HG03280 (cell line): ENCODE results near the gene SEC24A.
"Not testable (repeated sequence)": the region's sequence is repeated elsewhere in the genome, so short reads cannot be mapped to it uniquely, and the experiment has no call there.

Experiments
- ATAC-seq: cut with Tn5 transposase; IDR thresholded peaks from one replicate; pipeline ENCODE4 v1.9.1; 2021; ENCODE audit warnings: mild to moderate bottlenecking, moderate library complexity; ENCODE audit not compliant: unreplicated experiment

Gene SEC24A

DNA sequence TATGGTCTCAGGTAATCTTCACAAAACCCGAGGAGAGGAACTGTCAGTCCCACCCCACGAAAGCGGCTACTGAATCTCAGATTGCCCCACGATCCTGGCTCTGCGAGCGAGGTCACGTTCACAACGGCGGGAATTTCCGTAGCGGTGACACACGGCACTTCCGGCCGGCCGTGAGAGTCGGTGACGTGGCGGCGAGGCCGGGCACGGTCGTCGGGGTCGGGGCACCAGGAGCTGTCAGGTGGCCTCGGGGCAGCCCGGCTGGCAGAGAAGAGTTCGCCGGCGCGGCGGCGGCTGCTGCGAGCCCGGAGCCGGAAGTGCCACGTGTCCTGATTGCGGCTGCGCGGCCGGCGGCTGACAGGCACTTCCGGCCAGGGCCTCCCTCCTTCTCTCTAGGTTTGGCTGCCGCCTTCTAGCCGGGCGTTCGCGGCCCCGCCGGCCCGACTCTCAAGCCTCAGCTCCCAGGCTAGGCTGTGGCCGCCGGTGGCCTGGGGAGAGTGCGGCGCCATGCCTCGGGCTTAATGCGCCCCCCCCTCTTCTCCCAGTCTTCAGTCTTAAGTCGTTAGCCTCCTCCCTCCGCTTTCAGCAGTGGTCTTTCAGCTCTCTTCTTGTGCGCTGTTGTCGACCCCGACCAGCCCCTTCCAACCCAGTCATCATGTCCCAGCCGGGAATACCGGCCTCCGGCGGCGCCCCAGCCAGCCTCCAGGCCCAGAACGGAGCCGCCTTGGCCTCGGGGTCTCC lies at the start of gene SEC24A:
TSS of gene SEC24A (plus strand) at position 361 of the 738 bp plus-strand sequence. CDS start at position 653, 292 bp downstream.
- peak; percentile 83 for ATAC-seq

DNA sequence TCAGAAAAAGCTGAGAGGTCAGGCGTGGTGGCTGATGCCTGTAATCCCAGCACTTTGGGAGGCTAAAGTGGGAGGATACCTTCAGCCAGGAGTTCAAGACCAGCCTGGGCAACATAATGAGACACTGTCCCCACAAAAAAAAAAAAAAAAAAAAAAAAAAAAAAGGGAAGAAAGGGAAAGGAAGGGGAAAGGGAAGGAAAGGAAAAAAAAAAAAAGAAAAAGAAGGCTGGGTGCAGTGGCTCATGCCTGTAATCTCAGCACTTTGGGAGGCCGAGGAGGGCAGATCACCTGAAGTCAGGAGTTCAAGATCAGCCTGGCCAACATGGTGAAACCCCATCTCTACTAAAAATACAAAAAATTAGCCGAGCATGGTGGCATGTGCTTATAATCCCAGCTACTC lies 48.8 kb upstream of the SEC24A start:
- not testable (repeated sequence) for ATAC-seq

DNA sequence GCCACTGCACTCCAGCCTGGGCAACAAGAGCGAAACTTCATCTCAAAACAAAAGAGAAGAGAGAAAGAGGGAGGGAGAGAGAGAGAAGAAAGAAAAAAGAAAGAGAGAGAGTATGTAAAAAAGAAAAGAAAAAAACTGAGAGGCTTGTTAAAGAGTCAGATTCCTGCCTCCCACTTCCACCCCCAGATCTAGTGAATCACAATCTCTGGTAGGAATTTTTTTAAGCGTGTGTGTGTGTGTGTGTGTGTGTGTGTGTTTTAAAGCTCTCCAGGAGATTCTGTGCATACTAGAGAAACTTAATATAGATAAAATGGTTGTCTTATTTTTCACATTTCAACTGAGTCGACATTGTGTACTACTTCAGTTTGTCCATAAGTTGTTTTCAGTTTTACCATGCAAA lies 48.0 kb upstream of the SEC24A start:
- no peak for ATAC-seq

DNA sequence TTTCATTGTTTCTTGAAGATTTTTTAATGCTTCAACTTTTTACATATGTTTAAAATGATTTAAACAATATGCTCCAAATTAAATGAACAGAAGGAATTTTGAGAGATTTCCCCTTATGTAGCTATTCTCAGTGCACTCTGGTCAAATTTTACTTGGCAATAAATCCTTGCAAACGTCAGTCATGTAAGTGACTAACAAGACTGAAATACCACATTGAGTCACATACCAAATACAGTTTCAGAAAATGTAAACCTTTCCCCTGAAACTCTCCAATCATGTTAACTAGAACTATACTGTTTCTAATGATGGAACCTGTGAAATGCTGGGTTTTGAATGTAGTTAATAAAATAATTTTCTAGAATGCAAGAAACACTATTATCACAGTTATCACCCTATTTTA lies 45.5 kb upstream of the SEC24A start:
- ATAC-seq = no peak

DNA sequence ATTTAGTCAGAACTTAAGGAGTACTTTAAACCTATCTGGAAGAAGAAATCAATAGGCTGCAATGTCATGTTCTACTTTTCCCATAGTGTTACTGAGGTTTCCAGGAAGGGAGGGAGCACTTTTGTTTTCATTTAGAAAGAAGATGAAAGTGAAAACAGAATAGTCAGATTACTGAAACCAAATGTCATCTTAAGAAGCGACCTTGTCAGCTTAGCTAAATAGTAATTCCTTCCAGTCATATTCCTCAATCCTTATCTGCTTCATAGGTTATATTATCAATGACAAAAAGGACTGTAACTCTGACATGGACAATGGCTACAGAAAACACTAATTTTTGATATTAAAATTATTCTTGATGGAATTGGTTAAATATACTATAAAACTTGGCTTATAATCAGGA lies 43.7 kb upstream of the SEC24A start:
- no peak for ATAC-seq

DNA sequence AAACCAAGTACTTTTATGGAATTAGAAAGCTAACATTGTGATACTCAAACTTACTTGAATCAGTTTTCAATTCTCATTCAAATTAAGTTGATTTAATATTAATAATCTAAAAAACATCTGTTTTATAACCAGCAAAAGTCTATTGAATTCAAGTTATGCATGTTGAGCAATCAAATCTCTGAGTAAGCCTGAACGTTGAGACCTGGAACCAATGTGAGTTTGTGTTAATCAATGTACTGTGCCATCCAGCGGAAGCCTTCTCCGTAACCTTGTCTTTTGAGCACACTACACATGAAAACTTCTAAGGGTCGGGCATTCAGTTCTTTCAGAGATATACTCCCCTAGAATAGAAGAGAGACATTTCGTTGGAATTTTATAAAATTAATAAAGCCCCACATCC lies 41.9 kb upstream of the SEC24A start:
- ATAC-seq = no peak

DNA sequence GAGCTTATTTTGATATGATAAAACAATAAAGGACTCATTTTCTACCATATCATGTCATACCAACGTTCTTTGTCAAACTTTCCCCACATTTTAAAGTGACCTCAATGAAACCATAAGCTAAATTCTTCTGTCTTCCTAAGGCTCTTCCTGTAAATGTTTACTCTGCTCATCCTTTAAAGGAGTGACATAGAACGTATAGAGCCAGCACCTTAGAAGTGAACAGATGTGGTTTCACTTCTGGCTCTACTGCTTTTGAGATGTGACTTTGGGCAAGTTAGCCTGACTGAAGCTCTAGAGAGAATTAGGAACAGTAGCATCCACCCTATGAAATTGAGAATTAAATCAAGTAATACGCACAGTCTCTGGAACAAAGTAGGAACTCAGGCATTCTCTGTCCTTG lies 40.0 kb upstream of the SEC24A start:
- no peak for ATAC-seq

DNA sequence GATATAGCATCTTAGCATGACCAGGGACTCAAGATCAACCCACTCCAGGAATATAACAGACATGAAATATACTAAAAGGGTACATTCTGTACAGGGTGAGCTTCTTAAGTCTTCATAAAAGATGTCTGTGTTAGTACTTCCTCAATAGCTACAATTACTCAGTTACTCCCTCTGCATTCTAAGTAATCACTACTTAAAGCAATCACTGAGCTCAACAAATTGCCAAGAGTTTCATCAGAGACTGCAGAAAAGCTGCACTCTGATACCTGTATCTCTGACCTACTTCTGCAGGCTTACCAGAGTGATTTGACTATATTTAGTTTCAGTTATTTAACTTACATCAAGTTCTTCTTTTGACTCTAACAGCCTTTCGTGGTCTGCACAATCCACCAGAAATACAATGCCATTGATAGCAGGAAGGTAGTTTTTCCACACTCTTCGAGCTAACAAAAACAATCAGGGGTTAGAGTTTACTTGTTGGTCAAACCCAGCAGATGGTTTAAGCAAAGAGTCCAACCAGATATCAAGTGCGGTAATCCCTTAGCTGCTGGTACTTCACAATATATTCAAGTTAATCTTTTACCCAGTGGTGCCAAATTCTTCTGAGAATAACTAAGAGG lies 39.2 kb upstream of the SEC24A start:
- peak; percentile 65 for ATAC-seq

DNA sequence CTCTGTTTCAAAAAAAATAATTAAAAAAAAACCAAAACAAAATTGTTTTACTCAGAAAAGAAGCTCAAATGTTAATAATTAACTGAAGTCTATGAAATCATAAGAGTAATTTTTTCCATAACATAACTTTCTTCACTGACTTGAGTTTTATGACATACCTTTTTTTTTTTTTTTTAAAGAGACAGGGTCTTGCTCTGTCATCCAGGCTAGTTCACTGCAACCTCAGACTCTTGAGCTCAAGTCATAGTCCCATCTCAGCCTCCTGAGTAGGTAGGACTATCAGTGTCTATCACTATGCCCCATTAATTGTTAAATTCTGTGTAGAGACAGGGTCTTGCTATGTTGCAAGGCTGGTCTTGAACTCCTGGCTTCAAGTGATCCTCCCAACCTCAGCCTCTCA lies 37.9 kb upstream of the SEC24A start:
- no peak for ATAC-seq

DNA sequence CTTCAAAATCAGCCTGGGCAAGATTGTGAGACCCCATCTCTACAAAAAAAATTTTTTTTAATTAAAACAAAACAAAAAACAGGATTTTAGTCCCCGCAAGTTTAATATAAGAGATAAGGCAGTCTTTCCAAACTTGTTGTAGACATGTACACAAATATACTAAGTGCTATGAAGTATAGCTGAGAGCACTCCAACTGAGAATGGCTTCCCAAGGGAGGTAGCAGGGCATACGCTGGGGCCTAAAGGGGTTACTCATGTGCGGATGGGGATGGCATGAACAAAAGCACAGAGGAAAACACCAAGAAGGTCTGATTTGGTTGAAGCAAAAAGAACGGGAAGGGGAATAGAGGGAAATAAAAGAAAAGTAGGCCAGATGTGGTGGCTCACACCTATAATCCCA lies 37.1 kb upstream of the SEC24A start:
- ATAC-seq = no peak

DNA sequence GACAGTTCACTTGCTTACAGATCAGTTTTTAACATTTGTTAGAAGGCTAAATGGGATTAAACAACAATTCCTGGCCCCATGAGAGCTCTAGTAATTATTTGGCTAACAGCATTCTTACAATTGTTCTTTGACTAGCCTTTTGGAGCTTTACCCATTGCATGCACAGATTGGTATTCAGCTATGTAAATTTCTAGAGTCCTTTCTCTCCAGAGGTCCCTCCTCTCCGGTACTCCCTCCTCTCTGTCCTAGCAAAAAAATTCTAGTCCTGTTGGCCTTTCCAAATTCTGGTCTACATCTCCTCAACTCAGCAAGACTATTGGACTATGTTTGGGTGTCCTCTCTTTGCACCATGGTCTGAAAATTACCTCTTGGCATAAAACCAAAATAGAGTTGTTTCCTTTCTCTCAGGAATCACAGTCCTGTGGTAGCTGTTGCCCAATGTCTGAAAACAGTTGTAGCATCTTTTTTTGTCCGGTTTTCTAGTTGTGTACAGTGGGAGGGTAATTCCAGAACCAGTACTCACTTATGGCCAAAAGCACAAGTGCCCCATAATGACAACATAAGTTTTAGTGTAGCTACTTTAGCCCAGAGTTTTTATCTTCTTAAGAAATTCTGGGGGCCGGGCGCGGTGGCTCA lies 34.0 kb upstream of the SEC24A start:
- no peak for ATAC-seq

DNA sequence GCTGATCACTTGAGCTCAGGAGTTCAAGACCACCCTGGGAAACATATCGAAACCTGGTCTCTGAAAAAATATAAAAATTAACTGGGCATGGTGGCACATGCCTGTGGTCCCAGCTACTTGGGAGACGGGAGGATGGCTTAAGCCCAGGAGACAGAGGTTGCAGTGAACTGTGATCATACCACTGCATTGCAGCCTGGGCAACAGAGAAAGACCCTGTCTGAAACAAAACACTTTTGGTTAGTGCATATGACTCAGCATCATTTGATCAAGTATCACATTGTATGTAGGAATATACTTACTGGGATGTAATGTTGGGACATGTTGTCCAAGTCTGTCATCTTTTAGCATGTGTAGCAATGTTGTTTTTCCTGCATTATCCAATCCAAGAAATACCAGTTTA lies 28.0 kb upstream of the SEC24A start:
- no peak for ATAC-seq

DNA sequence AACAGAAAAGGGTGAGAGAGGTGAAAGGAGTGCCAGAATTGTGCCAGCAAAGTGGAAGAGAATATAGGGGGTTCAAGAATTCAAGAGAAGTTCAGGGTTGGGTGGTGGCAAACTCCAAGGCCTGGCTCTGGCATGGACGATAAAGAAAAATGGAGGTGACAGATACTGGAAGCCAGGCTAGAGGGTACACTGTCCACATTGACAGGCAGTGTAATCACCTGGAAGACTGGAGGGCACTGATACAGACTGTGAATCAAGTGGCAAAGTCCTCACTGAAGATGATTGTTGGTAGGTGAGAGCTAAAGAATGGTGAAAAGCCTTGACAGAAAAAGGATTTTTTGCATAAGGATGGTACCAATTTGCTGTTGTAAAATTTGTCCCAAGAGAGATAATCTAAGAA lies 23.0 kb upstream of the SEC24A start:
- no peak for ATAC-seq

DNA sequence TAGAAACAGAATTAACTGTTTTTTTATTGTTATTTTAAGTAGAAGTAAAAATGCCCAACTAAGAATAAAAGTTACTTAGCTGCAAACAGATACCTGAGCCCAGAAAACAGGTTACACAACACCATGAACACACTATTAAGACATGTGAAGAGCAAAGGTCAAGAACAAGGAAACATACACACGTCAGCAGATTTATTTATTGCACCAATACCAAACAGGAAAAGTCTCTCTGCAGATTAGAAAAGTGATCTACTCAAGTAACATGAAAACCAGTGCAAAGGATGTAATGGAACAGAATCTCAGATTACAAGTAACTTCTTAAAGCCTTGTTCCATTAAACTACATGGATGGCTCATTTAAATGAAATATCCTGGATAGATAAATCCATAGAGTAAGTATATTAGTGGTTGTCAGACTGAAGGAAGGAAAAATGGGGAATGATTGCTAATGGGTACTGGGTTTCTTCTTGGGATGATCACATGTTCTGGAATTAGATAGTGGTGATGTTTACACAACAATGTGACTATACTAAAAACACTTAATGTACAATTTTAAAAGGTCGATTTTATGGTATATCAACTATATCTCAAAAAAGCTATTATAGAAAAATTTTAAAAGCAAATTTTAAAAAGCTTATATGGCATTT lies 22.1 kb upstream of the SEC24A start:
- ATAC-seq = no peak

DNA sequence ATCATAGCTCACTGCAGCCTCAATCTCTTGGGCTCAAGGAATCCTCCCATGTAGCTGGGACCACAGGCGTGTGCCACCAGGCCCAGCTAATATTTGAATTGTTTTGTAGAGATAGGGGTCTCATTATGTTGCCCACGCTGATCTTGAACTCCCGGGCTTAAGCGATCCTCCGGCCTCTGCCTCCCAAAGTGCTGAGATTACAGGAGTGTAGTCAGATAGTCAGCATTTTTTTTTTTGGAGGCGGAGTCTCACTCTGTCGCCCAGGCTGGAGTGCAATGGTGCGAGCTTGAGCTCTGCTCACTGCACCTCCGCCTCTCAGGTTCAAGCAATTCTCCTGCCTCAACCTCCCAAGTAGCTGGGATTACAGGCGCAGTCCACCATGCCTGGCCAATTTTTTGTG lies 14.4 kb upstream of the SEC24A start:
- no peak for ATAC-seq

DNA sequence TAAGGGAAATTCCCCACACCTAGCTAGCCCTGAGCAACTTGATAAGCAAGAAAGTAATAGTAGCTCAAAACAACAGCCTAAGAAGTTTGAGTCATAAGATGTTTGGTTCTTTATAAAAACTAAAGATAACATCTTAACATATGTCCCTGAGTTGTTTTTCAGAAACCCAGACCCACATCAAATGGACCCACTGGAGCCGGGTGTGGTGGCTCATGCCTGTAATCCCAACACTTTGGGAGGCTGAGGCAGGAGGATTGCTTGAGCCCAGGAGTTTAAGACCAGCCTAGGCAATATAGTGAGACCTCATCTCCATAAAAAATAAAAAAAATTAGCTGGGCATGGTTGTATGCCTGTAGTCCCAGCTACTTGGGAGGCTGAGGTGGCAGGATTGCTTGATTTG lies 13.2 kb upstream of the SEC24A start:
- ATAC-seq = not testable (repeated sequence)

DNA sequence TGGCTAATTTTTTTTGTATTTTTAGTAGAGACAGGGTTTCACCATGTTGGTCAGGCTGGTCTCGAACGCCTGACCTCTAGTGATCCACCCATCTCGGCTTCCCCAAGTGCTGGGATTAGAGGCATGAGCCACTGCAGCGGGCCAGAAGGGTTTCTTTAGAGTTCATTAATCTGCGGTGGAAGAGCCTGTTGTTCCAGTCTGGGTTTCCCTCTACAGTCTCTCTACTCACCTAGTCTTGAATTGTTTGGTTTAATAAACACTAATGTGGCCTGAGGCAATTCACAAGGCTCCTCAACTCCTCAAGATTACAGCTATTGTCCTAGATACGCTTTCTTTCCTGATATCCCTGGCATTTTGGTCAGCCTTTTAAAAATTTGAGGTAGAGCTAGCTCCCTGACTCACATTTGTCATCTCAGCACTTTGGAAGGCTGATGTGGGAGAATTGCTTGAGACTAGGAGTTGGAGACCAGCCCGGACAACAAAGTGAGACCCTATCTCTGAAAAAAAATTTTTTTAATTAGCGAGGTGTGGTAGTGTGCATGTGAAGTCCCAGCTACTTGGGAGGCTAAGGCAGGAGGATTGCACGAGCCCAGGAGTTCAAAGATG lies 11.4 kb upstream of the SEC24A start:
- ATAC-seq = no peak

DNA sequence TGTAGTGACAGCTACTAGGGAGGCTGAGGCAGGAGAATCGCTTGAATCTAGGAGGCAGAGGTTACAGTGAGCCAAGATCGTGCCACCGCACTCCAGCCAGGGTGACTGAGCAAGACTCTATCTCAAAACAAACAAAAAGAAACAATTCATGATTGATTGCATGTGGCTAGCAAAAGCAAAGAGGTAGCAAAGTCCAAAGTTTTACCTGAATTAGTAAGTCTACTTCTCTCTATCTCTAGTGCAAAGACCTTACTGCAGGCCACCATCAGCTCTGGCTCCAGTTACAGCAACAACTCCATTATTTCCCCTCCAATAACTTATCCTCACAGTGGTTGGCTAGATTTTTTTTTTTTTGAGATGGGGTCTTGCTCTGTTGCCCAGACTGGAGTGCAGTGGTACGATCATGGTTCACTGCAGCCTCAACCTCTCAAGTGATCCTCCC lies 9.8 kb upstream of the SEC24A start:
- ATAC-seq = no peak

DNA sequence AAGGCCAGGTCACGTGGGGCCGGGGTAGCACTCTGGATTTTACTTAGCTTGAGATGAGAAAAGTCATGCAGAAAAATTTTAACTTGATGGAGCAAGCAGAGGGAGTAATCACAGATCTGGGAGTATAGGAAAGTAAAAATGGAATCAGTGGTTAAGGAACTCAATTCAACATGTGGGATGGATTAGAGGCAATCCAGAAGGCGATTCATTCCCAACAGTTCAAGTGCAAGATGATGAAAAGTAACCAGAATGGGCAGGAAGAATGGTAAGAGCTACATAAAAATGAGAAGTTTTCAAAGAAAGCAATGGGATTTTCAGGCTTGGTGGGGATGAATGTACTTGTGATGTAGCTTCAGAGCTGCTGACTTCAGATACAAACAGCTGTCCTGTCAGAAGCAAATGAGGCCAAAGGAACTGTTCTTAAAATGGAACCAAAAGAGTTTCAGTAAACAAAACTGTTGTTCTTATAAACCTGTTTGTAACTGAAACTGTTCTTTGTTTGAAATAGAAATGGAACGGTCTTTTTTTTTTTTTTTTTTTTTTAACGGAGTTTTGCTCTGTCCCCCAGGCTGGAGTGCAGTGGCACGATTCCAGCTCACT lies 5.6 kb upstream of the SEC24A start:
- ATAC-seq = peak; percentile 68

DNA sequence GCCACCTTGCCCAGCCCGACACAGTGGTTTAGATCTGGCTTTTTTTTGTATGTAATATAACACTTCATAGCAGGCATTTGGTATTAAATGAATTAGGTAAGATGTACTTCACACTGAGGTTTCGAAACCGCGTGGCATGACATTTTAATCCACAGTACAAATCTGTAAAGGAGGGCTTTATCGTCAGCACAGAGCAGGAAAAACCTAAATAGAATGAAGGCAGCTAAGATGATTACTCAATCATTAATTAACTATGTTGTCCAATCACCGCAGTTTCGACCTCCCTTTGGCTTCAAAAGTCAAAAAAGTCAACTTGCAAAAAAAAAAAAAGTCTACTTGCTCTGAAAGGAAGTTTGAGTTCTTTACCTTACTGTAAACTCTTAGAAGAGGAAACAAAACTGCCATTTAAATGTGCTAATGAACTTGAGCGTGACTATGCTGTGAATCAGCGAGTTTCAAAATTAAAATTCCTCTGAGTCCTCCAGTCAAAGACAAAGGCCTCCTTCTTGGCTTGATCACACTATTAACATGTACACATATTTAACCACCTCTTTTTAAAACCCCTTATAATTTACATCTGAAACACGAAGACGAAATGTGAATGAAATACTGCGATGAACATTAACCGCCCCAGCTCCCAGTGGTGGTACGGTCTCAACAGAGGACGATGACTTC lies 698 bp upstream of the SEC24A start:
- ATAC-seq = peak; percentile 30
